ENCODE results near the gene SYT15. TPM values are rescaled to one million over a fixed set of nuclear protein-coding genes. Genes with fewer than 3 reads are reported as not detected.

SYT15 gene
- total and polyA plus RNA-seq, 2 donors (not counting 3 experiments of a cell fraction or from before 2014, with no cell fraction given) = 0.50 to 0.75 TPM

DNA sequence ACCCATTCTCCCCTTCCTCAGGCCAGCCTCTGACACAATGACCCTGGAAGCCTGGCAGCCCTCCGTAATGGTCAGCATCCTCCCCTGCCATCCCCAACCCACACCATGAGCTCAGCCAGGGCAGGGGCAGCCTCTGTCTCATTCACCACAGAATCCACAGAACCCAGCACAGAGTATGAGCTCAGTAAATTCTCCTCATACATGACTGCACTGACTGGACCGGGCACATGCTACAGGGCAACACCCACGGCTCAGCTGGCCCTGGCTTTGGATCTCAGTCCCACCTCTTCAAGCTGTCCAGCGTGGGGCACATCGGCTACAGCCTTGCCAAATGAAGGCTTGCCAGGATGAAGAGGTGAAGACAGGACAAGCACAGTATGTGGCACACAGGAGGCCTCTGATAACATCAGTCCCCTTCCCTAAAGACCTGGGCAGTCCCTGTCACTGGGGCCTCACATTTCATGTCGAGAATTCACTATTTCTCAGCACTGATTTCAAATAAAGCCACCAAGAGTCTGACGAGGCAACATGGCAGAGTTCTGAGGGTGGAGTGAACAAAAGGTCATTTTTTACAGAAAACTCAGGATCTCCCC is 30.3 kb upstream of the SYT15 start:
- CTCF ChIA-PET = no interaction called here
- no peak overlapping the region for H3K9ac ChIP-seq (replicated peaks; ENCODE audit: extremely low read depth, insufficient read depth, low read length)
- no TSS peak for BruUV-seq (replicated peaks)
- no peaks in the 10 kb centered on the region for H3K9me1 ChIP-seq (replicated peaks; ENCODE audit: control insufficient read depth, extremely low read depth, insufficient read depth, low read length)
- H3K4me1 ChIP-seq (ENCODE audit: control insufficient read depth, extremely low read depth, insufficient read depth, low read length) = no peaks in the 10 kb centered on the region
- H3K4me3 ChIP-seq (replicated peaks in 1 of 3; ENCODE audit: insufficient read depth in 1 of 3, low read depth in 1 of 3, low read length in 3 of 3) = no peak overlapping the region
- H2AFZ ChIP-seq (ENCODE audit: low read depth, low read length) = no peak overlapping the region
- FAIRE-seq (no peak), DNase-seq (ENCODE audit: low read depth, low spot score) (no peak)
- H3K36me3 ChIP-seq (ENCODE audit: control insufficient read depth in 2 of 2, extremely low read depth in 1 of 2, insufficient read depth in 2 of 2, low read length in 2 of 2) = no peaks in the 10 kb centered on the region
- H3K27me3 ChIP-seq (ENCODE audit: control insufficient read depth in 2 of 2, insufficient read depth in 2 of 2, low read length in 2 of 2) = no peaks in the 10 kb centered on the region
- H4K20me1 ChIP-seq (replicated peaks; ENCODE audit: control insufficient read depth, extremely low read depth, insufficient read depth, low read length) = no peaks in the 10 kb centered on the region
- intact Hi-C loops (cut with micrococcal nuclease) (no loop called here), dilution Hi-C loops (cut with MboI; ENCODE audit: extremely low pct_ligation_motif_present, low sequenced_read_pairs) (no loop called here)
- no peaks in the 10 kb centered on the region for H3K79me2 ChIP-seq (ENCODE audit: control insufficient read depth, insufficient read depth, low read length)
- no peak overlapping the region for H3K4me2 ChIP-seq (ENCODE audit: insufficient read depth, low read length)
- H3K27ac ChIP-seq (ENCODE audit: insufficient read depth, low read depth, low read length) = no peak overlapping the region
- POLR2A ChIA-PET = no interaction called here
- TF ChIP-seq JUN (IDR thresholded peaks at IDR 0.05; ENCODE audit: borderline replicate concordance, insufficient read depth, insufficient read length, low read depth) = no peak
- no peak for TF ChIP-seq GATA2 (IDR thresholded peaks at IDR 0.05; ENCODE audit: insufficient read depth, insufficient read length, low read depth, low read length)
- TF ChIP-seq FOS (IDR thresholded peaks at IDR 0.05; ENCODE audit: borderline replicate concordance, insufficient read depth, low read length) = no peak
- TF ChIP-seq, protein P1, sequence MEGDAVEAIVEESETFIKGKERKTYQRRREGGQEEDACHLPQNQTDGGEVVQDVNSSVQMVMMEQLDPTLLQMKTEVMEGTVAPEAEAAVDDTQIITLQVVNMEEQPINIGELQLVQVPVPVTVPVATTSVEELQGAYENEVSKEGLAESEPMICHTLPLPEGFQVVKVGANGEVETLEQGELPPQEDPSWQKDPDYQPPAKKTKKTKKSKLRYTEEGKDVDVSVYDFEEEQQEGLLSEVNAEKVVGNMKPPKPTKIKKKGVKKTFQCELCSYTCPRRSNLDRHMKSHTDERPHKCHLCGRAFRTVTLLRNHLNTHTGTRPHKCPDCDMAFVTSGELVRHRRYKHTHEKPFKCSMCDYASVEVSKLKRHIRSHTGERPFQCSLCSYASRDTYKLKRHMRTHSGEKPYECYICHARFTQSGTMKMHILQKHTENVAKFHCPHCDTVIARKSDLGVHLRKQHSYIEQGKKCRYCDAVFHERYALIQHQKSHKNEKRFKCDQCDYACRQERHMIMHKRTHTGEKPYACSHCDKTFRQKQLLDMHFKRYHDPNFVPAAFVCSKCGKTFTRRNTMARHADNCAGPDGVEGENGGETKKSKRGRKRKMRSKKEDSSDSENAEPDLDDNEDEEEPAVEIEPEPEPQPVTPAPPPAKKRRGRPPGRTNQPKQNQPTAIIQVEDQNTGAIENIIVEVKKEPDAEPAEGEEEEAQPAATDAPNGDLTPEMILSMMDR (IDR thresholded peaks at IDR 0.05; ENCODE audit: extremely low read depth in 1 of 2, insufficient read depth in 1 of 2, low read depth in 1 of 2, low read length in 2 of 2) = no peak
- TF ChIP-seq EZH2 (IDR thresholded peaks at IDR 0.05; ENCODE audit: borderline replicate concordance, low read depth, low read length, severe bottlenecking) = no peak
- TF ChIP-seq POLR2A (IDR thresholded peaks at IDR 0.05; ENCODE audit: low read depth, low read length) = no peak
- TF ChIP-seq, protein P2, sequence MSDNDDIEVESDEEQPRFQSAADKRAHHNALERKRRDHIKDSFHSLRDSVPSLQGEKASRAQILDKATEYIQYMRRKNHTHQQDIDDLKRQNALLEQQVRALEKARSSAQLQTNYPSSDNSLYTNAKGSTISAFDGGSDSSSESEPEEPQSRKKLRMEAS (IDR thresholded peaks at IDR 0.05; ENCODE audit: insufficient read depth, insufficient read length) = no peak
- no peak for TF ChIP-seq MYC (IDR thresholded peaks at IDR 0.05; ENCODE audit: low read depth, low read length)
- no peaks in the 10 kb centered on the region for H3K9me3 ChIP-seq (replicated peaks; ENCODE audit: control insufficient read depth, insufficient read depth, low read length)
